Glomerular visceral epithelial cell (primary cell): ENCODE measurements around the gene SLC40A1.
A peak's percentile ranks its signal among the peaks of the same experiment; 100 is the strongest.
"Not testable (repeated sequence)": the region's sequence is repeated elsewhere in the genome, so short reads cannot be mapped to it uniquely, and the experiment has no call there.

Source experiments
- DNase-seq: peaks from one replicate; pipeline ENCODE4 v3.0.0-alpha.2; 2016; ENCODE audit errors: extremely low spot score

The SLC40A1 gene

GRCh38 chr2:189580658-189581353 is at the start of gene SLC40A1:
SLC40A1 (minus strand) TSS chr2:189580786; CDS start chr2:189580460, 326 bp downstream.
- DNase-seq: peak; percentile 77

- no peak for DNase-seq
Observed at GRCh38 chr2:189629531-189630453, 49.2 kb upstream of the SLC40A1 start.

DNA sequence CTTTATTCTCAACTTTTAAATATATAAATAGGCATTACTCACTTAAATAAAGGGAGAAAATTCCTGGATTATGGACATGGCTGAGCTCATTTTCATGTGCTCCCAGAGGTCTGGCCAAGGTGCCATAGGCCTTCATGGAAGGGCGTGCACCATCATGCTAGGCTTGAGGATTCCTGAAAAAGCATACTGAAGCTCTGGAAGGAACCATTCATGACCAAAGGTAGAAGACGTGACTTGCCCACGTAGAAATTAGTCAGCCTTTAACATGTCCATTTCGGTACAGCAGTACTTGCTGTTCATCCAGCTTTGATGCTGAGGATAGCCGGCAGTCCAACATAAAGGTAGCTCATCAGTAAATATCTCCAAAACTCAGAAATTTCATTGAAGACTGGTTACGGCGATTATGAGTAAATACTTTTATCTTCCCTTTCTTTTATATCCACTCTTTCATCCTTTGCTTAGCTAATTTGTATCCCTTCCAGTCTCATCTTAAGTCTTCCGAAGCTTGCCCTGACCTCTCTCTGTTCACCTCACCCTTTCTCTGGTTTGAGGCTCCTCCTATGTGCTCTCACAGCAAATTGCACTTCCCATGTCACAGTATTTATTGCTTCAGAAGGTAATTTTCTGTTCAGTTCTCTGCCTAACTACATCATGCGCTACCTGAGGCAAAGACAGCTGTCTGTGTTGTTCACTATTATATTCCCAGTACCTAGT is 48.4 kb upstream of the SLC40A1 start:
- no peak for DNase-seq

DNA sequence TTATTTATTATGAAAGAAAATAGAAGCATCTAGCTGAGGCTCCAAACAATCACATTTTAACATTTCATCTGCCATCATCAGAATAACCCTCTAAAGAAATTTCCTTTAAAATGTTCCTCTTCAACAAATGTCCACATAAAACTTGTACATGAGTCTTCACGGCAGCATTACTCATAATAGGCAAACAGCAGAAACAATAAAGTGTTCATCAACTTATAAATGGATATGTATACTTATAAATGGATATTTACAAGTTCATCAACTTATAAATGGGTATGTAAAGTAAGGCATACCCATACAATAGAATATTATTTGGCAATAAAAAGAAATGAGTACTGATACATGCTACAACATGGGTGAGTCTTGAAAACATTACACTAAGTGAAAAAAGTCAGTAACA is 47.2 kb upstream of the SLC40A1 start:
- DNase-seq: no peak

DNA sequence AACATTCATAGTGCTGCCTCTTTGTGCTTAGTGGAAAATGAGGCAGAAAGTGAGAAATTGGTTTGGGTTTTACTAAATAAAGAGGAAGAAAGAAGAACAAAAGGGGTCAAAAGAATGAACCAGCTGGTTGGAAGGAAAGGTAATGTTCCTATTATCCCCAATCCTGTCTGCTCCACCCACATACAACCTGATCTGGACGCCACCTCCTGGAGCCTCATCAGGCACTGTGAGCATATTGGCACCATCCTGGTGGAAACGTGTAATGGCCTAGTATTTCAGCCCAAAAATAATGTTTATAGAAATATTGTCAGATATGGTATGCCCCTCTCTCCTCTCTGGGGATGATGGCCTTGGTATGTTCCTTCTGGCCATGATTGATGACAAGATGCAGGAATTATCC is 45.0 kb upstream of the SLC40A1 start:
- no peak for DNase-seq

DNA sequence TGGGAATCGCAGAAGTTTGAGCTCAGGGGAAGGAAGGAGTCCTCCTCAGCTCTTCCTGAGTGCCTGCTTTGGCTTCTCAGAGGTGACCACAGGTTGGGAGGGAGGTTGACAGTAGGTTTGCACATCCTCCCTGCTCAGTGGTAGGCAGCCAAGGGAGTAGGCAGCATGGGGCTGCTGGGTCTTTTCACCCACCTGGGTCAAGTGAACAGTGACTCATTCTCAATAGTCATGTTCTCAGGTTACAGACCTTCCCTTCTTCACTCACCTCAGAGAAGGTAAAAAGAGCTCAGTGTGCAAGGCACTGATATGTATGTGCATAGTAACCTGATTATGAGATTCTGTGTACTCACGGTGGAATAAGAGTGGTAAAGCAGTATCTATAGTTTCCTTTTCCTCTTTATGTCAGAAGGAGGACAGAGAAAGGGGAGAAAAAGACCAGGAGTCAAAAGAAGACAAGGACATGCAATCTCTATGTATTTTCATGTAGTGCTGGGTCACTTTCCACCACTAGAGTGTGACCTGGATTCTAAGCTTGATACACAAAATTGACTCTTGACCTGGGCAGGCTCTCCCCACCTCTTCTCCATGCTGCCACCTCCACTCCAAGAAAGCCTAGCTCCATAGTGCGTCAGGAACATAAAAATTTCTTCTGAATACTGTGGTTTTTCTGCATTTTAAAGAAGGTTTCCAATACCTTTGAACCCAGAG is 44.2 kb upstream of the SLC40A1 start:
- DNase-seq: no peak

DNA sequence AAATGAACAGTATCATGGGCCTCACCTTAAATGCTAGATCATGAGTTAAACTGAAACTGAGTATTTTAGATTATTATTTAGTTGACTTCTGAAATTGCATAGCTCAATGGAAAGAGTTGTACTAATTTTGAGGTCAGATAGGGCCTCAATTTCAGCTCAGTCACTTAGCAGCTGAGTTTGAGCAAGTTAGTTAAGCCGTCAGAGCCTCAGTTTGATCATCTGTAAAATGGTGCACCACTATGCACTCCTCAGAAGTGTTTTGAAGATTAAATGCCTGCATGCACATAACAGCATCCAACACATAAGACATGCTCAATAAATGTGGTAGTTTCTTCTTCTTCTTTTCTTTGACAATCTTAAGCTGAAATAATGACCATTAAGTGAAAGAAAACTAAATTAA is 42.5 kb upstream of the SLC40A1 start:
- no peak for DNase-seq

GRCh38 chr2:189621781-189622180 is 41.2 kb upstream of the SLC40A1 start:
- DNase-seq: no peak

GRCh38 chr2:189618197-189618596 is 37.6 kb upstream of the SLC40A1 start:
- DNase-seq: no peak

GRCh38 chr2:189614585-189614984 is 34.0 kb upstream of the SLC40A1 start:
- DNase-seq: no peak

- no peak for DNase-seq
Observed at GRCh38 chr2:189613650-189614420, 33.2 kb upstream of the SLC40A1 start.

GRCh38 chr2:189613077-189613636 is 32.6 kb upstream of the SLC40A1 start:
- peak; percentile 22 for DNase-seq

- no peak for DNase-seq
Observed at GRCh38 chr2:189610700-189611099, 30.1 kb upstream of the SLC40A1 start.

DNA sequence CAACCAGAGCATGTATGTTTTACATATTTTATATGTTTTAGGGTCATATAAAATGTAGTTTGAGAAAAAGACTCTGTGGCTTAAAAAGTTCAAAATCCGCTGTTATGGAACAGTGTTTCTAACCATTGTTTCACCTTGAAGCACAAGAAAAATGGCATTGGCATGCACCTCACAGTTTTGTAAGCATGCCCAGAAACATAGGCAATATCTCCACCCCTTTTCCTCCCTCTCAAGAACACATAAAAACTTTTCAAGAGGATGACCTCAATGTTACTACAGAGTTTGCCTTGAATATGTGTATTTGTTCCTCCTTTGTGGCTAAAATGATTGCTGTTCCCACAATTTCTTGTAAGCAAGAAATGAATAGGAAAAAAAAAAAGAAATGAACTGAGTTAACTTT is 29.3 kb upstream of the SLC40A1 start:
- DNase-seq: no peak

GRCh38 chr2:189609423-189609816 is 28.8 kb upstream of the SLC40A1 start:
- no peak for DNase-seq

DNA sequence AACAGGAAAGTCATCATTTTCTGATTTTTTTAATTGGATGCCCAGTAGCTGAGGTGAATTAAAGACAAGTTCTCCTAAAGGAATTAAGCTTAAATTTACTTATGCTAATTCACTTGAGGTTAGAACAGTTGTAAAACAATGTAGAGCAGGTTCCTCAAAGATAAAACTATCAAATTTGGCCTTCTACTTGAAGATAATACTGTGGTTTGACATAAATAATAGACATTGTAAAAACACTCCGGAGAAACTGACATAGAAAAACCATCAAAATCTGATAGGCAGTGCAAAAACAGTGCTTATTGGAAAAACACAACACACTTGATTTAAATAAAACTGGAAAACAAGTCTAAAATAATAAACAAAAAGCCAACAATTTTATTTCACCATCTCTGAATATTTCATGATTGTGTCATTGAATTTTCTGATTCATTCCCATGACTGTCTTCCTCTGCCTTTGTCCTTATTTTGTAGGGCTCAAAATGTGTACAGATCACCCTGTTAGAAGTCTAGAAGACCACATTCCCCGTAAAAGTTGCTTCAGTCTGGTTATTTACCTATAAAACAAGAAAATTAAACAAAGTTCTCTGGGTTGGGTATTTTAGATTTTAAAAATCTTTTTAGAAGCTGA is 28.3 kb upstream of the SLC40A1 start:
- DNase-seq: no peak

DNA sequence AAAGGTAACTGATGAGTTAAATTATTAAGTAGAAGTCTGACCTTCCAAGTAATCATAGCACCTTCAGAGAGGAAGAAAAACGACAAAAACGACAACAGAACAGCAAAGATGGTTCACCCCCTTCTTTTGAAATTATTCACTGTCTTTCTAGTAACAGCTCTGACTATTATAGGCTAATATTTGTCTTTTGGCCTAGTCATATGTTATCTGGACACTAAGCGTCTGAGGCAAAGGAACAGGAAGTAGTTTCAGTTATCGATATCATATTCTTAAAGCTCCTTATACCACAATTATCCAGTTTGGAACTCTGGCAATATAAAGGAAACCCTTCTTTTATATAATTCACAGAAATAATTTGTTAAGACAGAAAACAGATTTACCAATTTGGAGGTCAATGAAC is 27.6 kb upstream of the SLC40A1 start:
- no peak for DNase-seq

GRCh38 chr2:189602233-189602632 is 21.6 kb upstream of the SLC40A1 start:
- DNase-seq: no peak

DNA sequence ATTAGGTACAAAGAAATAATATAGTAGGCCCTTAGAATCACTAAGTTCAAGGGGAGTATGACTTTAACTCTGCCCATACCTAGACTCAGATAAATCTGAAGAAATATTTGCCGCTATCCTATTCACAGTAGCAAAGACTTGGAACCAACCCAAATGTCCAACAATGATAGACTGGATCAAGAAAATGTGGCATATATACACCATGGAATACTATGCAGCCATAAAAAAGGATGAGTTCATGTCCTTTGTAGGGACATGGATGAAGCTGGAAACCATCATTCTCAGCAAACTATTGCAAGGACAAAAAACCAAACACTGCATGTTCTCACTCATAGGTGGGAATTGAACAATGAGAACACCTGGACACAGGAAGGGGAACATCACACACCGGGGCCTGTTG is 21.1 kb upstream of the SLC40A1 start:
- not testable (repeated sequence) for DNase-seq

- peak; percentile 11 for DNase-seq
Observed at GRCh38 chr2:189601043-189601442, 20.5 kb upstream of the SLC40A1 start.
